Measurements from ENCODE around the gene KRTAP9-9. TPM values are rescaled to one million over a fixed set of nuclear protein-coding genes. Genes with fewer than 3 reads are reported as not detected.

The KRTAP9-9 gene
- total and polyA plus RNA-seq, 2 of the 8 experiments (the other 6 are each of a cell fraction or from before 2014, with no cell fraction given), result not detected

DNA sequence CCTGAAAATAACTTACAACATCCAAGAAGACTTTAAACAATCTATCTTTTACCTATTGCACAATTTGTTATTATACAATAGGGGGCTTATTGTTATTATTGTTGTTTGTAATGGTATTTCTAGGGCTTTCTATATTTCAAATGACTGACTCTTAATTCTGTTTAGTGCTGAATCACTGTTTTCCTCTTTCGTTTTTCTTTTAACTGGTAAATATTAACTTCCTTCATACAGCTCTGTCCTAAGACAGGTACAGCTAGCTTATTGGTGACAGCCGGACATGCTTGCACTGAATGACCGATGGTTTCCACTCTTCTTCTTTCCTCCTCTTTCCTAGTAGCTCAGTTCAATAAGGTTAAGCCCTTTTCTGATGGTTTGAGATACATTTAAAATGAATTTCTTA, 31.9 kb downstream of the KRTAP9-9 start (continued):
- TF ChIP-seq KDM4A (IDR thresholded peaks at IDR 0.05; ENCODE audit: low read depth, low read length, severe bottlenecking) (no peak), RXRA (IDR thresholded peaks at IDR 0.05; ENCODE audit: insufficient read depth, low read depth, low read length) (no peak), CHD2 (IDR thresholded peaks at IDR 0.05; ENCODE audit: low read length) (no peak), RNF2 (IDR thresholded peaks at IDR 0.05; ENCODE audit: borderline replicate concordance, low read depth, low read length, missing control alignments, poor library complexity, severe bottlenecking) (no peak)

Data from H1 (cell line).